Small intestine (tissue), 7 donors: ENCODE data around the gene MEGF9. TPM values are rescaled to one million over a fixed set of nuclear protein-coding genes. Genes with fewer than 3 reads are reported as not detected.

Experiments used
- DNase-seq, 2 donors: peaks; one replicate each; pipeline versions ENCODE4 v3.0.0 to v3.0.0-alpha.2; 2013
- FAIRE-seq: peaks from 2 replicates; lab custom pipeline; 2012; peaks lifted over from hg19 to GRCh38; lab: Jason Lieb, UNC
- H3K27ac ChIP-seq, 3 donors: one replicate each; pipeline ENCODE4 v1.5.1; 2013; ENCODE audit warnings: low read length in 2 of 3, mild to moderate bottlenecking in 2 of 3, control low read depth in 1 of 3, inconsistent platforms in 1 of 3, low read depth in 1 of 3, moderate library complexity in 1 of 3
- H3K27me3 ChIP-seq, 3 donors: one replicate each; pipeline ENCODE4 v1.6.1; 2013; ENCODE audit warnings: low read length in 3 of 3, inconsistent platforms in 1 of 3; ENCODE audit not compliant: control insufficient read depth in 3 of 3, insufficient read depth in 3 of 3
- H3K36me3 ChIP-seq, 3 donors: one replicate each; pipeline ENCODE4 v1.6.1; 2013; ENCODE audit warnings: low read length in 3 of 3, inconsistent platforms in 1 of 3, low read depth in 1 of 3, mild to moderate bottlenecking in 1 of 3, moderate library complexity in 1 of 3; ENCODE audit not compliant: control insufficient read depth in 3 of 3, insufficient read depth in 2 of 3
- H3K4me1 ChIP-seq, 3 donors: one replicate each; pipeline ENCODE4 v1.6.1; 2013; ENCODE audit warnings: low read length in 2 of 3, inconsistent platforms in 1 of 3, low read depth in 1 of 3, mild to moderate bottlenecking in 1 of 3, moderate library complexity in 1 of 3; ENCODE audit not compliant: control insufficient read depth in 3 of 3, insufficient read depth in 2 of 3
- H3K4me3 ChIP-seq, 3 donors: one replicate each; pipeline ENCODE4 v1.5.1; 2013; ENCODE audit warnings: low read length in 3 of 3, control low read depth in 1 of 3, inconsistent platforms in 1 of 3, low read depth in 1 of 3, mild to moderate bottlenecking in 1 of 3, moderate library complexity in 1 of 3
- H3K9me3 ChIP-seq, 2 donors: one replicate each; pipeline ENCODE4 v1.6.1; 2013; ENCODE audit warnings: low read depth in 1 of 2, low read length in 1 of 2; ENCODE audit not compliant: control insufficient read depth in 2 of 2, insufficient read depth in 1 of 2
- WGBS, 3 donors: extraction: QIAGEN DNeasy Blood & Tissue Kit; methylation state at CpG; one replicate each; pipeline ENCODE4 v1.1.7; 2013; 5-methylcytosine and 5-hydroxymethylcytosine counted together
- polyA plus RNA-seq, 4 donors: library from polyadenylated mRNA; stranded (reverse) in 3 of 4; unstranded in 1 of 4; fragments of 200-250 nt in 3 of 4; fragments of 120-200 nt in 1 of 4; gene quantifications; one replicate each; pipeline versions ENCODE4 v1.2.1 to v1.2.3, GENCODE V29; 2013
- donor health status: healthy with polysubstance abuse.
- donor health status: control.
- donor health status: control.
- donor health status: Bipolar disorder and iron deficiency.
- donor health status: healthy.

MEGF9 gene
- polyA plus RNA-seq, 4 donors = 3.0 to 21.7 (median 5.1) TPM

DNA sequence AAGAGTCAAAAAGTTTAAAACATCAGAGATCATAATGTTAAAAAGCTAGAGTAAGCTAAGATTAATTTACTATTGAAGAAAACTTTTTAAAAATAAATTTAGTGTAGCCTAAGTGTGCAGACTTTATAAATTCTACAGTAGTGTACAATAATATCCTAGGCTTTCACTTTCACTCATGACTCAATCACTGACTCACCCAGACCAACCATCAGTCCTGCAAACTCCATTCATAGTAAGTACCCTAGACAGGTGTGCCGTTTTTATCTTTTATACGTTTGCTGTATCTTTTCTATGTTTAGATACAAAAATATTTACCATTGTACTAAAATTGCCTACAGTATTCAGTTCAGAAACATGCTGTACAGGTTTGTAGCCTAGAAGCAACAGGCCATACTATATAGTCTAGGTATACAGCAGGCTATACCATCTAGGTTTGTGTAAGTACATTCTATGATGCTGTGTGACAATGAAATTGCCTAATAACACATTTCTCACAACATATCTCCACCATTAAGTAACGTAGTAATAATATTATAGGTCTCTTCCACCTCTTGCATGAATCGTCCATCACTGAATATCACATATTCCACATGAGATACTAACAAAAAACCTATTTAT, 59.2 kb downstream of the MEGF9 start:
- DNase-seq (peak; percentile 24 to 65), FAIRE-seq (no peak)
- Histone ChIP-seq H3K36me3 (no peaks in the 10 kb centered on the region), H3K27me3 (no peaks in the 10 kb centered on the region), H3K4me1 (no peaks in the 10 kb centered on the region), H3K4me3 (no peak overlapping the region), H3K27ac (no peak overlapping the region), H3K9me3 (no peaks in the 10 kb centered on the region)
- 37 to 66% (median 44%) methylated on average over 4 of the region's 4 CpGs for WGBS, 3 donors

DNA sequence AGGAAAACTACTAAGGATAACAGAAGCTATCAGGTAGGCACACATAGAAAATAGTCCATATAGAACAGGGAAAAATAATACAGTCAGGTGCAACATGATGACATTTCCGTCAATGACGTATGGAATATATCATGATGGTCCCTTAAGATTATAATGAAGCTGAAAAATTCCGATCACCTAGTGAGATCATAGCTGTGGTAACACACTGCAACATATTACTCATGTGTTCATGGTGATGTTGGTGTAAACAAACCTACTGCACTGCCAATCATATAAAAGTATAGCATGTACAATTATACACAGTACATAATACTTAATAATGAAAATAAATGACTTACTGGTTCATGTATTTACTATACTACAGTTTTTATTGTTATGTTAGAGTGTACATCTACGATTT, 60.0 kb downstream of the MEGF9 start:
- no peak for FAIRE-seq

DNA sequence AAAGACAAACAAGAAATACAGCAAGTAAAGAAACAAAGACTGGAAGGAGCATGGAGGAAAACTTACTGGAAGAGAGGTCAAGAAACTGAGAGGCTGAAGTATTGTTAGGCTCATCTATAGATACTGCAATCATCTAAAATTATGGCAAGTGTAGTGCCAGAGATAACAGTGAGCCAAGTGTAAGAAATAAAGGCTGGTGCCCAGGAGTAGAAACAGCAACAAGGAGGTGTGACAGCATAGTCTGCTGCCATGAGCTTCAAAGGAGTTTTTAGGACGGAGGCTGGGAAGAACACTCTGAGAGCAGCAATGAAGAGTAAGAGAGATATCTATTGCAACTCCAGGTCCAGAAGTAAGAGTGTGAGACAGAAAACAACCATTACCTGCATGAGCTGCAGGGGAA, 60.5 kb downstream of the MEGF9 start:
- WGBS, 3 donors = 63 to 87% (median 69%) methylated on average over 1 of the region's 1 CpG
- Histone ChIP-seq H3K4me1 (no peaks in the 10 kb centered on the region), H3K27ac (no peak overlapping the region), H3K36me3 (no peaks in the 10 kb centered on the region), H3K27me3 (no peaks in the 10 kb centered on the region), H3K4me3 (no peak overlapping the region), H3K9me3 (no peaks in the 10 kb centered on the region)
- no peak for DNase-seq
- FAIRE-seq = no peak

More for the DNA sequence above, 60.0 kb downstream of the MEGF9 start:
- H3K27me3 ChIP-seq = no peaks in the 10 kb centered on the region
- H3K4me3 ChIP-seq = no peak overlapping the region
- no peaks in the 10 kb centered on the region for H3K36me3 ChIP-seq
- H3K9me3 ChIP-seq = no peaks in the 10 kb centered on the region
- no peaks in the 10 kb centered on the region for H3K4me1 ChIP-seq
- no peak overlapping the region for H3K27ac ChIP-seq
- no peak for DNase-seq
- 90 to 96% (median 92%) methylated on average over 4 of the region's 4 CpGs for WGBS, 3 donors

DNA sequence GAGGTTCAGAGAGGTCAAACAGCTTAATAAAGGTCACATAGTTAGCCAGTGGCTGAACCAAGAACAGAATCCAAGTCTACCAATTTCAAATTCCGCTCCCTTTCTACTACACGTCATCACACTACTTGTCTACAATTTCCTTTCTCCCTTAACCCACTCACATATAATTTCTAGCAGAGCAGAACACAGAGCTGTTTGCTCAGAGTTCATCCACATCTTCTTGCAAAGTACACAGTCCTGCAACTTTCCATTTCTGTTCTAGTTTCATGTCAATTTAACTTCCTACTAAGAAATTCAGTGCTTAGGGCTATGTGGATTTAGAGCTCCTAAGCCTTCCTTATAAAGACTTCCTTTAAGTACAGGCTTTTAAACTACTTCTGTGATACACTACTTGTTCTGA, 61.3 kb downstream of the MEGF9 start:
- Histone ChIP-seq H3K27ac (no peak overlapping the region), H3K4me1 (no peaks in the 10 kb centered on the region), H3K9me3 (no peaks in the 10 kb centered on the region), H3K36me3 (no peaks in the 10 kb centered on the region), H3K4me3 (no peak overlapping the region), H3K27me3 (no peaks in the 10 kb centered on the region)
- no peak for FAIRE-seq
- no peak for DNase-seq
- WGBS, 3 donors = 93 to 98% (median 94%) methylated on average over 2 of the region's 2 CpGs

DNA sequence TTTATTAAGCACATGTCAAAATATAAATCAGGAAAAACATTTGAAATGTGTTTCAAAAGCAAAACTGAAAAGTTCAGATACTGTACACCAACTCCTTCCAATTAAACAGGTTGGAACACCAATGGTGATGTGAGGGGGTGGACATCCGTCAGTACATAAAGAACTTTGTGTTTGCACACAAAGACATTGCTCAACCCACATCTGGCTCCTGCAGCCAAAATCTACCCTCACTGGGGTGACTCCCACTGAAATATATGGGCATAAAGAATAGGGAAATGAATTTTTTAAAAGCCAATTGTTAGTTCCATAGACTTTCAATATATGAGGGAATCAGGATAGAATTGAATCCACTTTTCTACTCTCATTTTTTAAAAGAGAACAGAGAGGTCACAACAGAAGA, 63.9 kb downstream of the MEGF9 start:
- DNase-seq = no peak
- H3K27ac ChIP-seq = no peak overlapping the region
- peaks cover 0 to 9% (median 0%) of the 10 kb centered on the region in 3 donors for H3K4me1 ChIP-seq
- H3K4me3 ChIP-seq = no peak overlapping the region
- whole genome bisulfite sequencing, 3 donors = 85 to 100% (median 86%) methylated on average over 1 of the region's 1 CpG
- no peak for FAIRE-seq
- no peaks in the 10 kb centered on the region for H3K27me3 ChIP-seq
- no peaks in the 10 kb centered on the region for H3K9me3 ChIP-seq
- H3K36me3 ChIP-seq = peaks cover 0 to under 1% (median 0%) of the 10 kb centered on the region in 3 donors

DNA sequence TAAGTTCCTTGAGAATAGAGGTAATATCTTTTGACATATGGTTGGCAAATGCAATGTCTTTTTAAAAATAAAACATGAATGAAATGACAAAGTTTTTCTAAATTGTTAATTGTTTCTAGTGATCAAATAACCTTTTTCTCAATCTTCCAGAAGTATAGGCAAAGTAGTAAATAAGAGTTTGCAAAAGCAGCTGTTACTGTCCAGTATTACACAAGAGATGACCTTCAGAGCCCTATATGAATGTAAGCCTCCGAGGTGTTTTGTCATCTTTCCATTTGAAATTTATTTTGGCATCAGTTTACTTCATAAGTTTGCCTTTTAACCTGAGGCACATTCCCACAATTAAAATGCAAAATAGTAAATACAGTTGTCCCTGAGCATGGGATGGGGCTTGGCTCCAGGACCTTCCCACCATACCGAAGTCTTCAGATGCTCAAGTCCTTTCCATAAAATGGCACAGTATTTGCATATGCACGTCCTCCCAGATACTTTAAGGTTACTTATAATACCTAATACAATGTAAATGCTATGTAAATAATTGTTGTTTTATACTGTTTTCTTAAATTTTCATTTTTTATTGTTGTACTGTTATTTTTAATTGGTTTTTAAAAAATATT, 65.6 kb downstream of the MEGF9 start:
- no peak for DNase-seq
- FAIRE-seq = no peak
- H3K4me1 ChIP-seq = peaks cover 0 to 9% (median 0%) of the 10 kb centered on the region in 3 donors
- H3K27ac ChIP-seq = no peak overlapping the region
- no peaks in the 10 kb centered on the region for H3K9me3 ChIP-seq
- no peaks in the 10 kb centered on the region for H3K27me3 ChIP-seq
- peaks cover 0 to 2% (median 1%) of the 10 kb centered on the region in 3 donors for H3K36me3 ChIP-seq
- WGBS, 3 donors = 93 to 99% (median 94%) methylated on average over 3 of the region's 3 CpGs
- no peak overlapping the region for H3K4me3 ChIP-seq

DNA sequence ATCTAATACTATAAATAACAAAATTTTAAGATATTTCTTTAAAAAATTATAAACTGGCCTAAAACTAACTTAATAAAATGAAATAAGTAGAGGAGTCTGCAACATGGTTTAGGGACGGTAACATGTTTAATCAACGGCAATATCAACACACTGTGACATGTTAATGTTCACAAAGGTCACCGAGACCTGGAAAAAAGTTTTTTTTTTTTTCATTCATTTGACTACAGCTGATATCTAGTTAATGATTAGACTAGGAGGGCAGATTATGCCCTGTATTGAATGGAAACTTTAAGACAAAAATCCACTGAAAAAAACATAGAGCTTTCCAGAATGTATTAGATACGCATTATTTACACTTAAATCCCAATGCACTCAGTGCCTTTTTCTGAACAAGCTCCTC, 67.3 kb downstream of the MEGF9 start:
- Histone ChIP-seq H3K27me3 (no peaks in the 10 kb centered on the region), H3K9me3 (no peaks in the 10 kb centered on the region), H3K36me3 (peaks cover 0 to 2% (median 1%) of the 10 kb centered on the region in 3 donors), H3K27ac (no peak overlapping the region), H3K4me1 (peaks cover 0 to 9% (median 0%) of the 10 kb centered on the region in 3 donors), H3K4me3 (no peak overlapping the region)
- DNase-seq (peak; percentile 66 to 77), FAIRE-seq (no peak)
- WGBS, 3 donors = 17 to 60% (median 34%) methylated on average over 4 of the region's 4 CpGs

DNA sequence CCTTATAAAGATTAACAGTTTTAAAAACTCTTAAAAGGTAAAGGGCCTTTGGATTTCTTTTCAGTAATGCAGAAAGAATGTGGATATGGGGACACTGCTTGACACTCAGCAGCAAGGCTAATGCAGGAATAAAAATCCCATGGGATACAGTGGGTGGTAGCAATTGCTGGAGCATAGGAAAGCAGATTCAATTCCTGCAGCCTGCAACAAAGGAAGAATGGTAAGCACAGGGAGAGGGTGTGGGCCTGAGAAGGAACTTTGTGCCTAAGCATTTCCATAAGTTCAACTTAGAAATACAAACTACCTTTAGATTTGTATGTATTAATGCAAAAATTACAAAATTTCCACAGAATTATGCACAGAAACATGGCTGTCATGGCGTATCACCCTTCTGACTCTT, 68.5 kb downstream of the MEGF9 start:
- FAIRE-seq = no peak
- WGBS, 3 donors = 78 to 87% (median 85%) methylated on average over 1 of the region's 1 CpG
- no peaks in the 10 kb centered on the region for H3K27me3 ChIP-seq

More for the DNA sequence above, 68.5 kb downstream of the MEGF9 start:
- no peaks in the 10 kb centered on the region for H3K9me3 ChIP-seq
- H3K27ac ChIP-seq = peak overlapping the region in 1 of 3 donors; percentile 17
- no peak overlapping the region for H3K4me3 ChIP-seq
- H3K36me3 ChIP-seq = peaks cover 0 to 2% (median 1%) of the 10 kb centered on the region in 3 donors
- DNase-seq = peak; percentile 13 to 41
- peaks cover 0 to 9% (median 0%) of the 10 kb centered on the region in 3 donors for H3K4me1 ChIP-seq
